ENCODE data around the gene RIGI.

RIGI gene

DNA sequence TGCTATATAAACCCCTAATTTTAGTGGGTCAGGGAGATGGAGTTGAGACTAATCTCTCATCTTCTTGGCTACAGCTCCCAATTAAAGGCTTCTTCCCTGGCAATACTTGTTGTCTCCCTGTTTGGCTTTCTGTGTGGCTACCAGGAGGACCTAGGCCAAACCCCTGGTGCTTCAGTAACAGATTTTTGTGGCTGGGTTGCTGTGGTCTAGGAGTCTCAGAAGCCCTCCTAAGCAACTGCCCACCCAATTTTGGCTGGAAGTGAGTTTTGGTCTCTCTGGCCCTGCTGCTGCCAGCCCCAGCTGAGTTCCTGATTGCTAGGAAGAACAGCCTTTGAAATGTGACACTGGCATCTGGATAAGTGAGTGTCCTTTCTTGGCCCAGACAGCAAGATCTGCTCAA lies 9.8 kb downstream of the RIGI start:
- H3K4me1 Mint-ChIP-seq = peaks cover 4% of the 10 kb centered on the region
- H3K9me3 Mint-ChIP-seq = peaks cover 17% of the 10 kb centered on the region
- H3K27ac Mint-ChIP-seq = no peak overlapping the region
- no peak for DNase-seq
- H3K36me3 Mint-ChIP-seq = peaks cover 36% of the 10 kb centered on the region
- CTCF ChIA-PET = interaction anchor here (0.6 kb wide), 1 partner anchor 10 kb away, joined by 3 read pairs; the partner anchor contains the start of gene RIGI
- no peak overlapping the region for H3K4me3 Mint-ChIP-seq
- H3K27me3 Mint-ChIP-seq = no peaks in the 10 kb centered on the region

DNA sequence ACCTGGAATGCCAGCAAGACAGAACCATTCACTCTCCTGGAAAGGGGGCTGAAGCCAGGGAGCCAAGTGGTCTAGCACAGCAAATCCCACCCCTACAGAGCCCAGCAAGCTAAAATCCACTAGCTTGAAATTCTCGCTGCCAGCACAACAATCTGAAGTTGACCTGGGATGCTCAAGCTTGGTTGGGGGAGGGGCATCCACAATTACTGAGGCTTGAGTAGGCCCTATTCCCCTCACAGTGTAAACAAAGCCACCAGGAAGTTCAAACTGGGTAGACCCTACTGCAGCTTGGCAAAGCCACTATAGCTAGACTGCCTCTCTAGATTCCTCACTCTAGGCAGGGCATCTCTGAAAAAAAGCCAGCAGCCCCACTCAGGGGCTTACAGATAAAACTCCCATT lies 17.3 kb downstream of the RIGI start:
- H3K4me1 Mint-ChIP-seq = peaks cover 6% of the 10 kb centered on the region
- H3K27ac Mint-ChIP-seq = no peak overlapping the region
- peaks cover 4% of the 10 kb centered on the region for H3K36me3 Mint-ChIP-seq
- no peak for DNase-seq
- H3K4me3 Mint-ChIP-seq = no peak overlapping the region
- no peaks in the 10 kb centered on the region for H3K27me3 Mint-ChIP-seq
- peaks cover 3% of the 10 kb centered on the region for H3K9me3 Mint-ChIP-seq
- CTCF ChIA-PET = interaction anchor here (1.2 kb wide), 1 partner anchor 131 kb away, joined by 3 read pairs; no protein-coding TSS in a partner anchor

GRCh38 chr9:32503008-32503407 lies 23.0 kb downstream of the RIGI start:
- Mint-ChIP-seq H3K4me3 (no peak overlapping the region), H3K9me3 (no peaks in the 10 kb centered on the region), H3K36me3 (peaks cover 24% of the 10 kb centered on the region), H3K27ac (no peak overlapping the region), H3K4me1 (no peaks in the 10 kb centered on the region), H3K27me3 (no peaks in the 10 kb centered on the region)
- CTCF ChIA-PET = no interaction called here
- no peak for DNase-seq

DNA sequence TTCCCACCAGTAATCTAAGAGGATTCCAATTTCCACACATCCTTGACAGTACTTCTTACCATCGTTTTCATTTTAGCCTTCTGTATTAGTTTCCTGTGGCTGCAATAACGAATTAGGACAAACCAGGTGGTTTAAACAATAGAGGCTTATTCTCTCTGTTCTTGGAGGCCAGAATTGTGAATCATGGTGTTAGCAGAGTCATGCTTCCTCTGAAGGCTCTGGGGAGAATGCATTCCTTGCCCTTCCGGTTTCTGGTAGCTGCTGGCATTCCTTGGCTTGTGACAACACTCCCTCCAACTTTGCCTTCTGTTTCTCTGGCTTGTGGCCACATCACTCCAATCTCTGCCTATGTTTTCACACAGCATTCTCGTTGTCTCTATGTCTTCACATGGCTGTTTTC lies 23.5 kb downstream of the RIGI start:
- no peak overlapping the region for H3K27ac Mint-ChIP-seq
- H3K9me3 Mint-ChIP-seq = no peaks in the 10 kb centered on the region
- no peaks in the 10 kb centered on the region for H3K27me3 Mint-ChIP-seq
- no peak for DNase-seq
- peaks cover 26% of the 10 kb centered on the region for H3K36me3 Mint-ChIP-seq
- CTCF ChIA-PET = no interaction called here
- H3K4me1 Mint-ChIP-seq = no peaks in the 10 kb centered on the region
- H3K4me3 Mint-ChIP-seq = no peak overlapping the region

DNA sequence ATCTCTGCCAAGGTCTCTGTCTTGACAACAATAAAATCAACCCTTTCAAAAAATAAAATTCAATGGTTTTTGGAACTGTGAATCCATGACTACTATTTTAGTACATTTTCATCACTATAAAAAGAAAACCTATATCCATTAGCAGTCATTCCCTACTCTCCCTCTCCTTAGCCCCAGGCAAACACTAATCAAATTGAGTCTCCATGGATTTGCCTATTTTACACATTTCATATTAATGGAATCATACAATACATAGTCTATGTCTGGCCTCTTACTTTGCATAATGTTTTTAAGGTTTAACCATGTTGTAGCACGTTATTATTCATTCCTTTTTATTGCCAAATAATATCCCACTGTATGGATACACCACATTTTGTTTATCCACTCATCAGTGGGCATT lies 24.1 kb downstream of the RIGI start:
- H3K27ac Mint-ChIP-seq = no peak overlapping the region
- DNase-seq = no peak
- H3K36me3 Mint-ChIP-seq = peaks cover 26% of the 10 kb centered on the region
- H3K4me3 Mint-ChIP-seq = no peak overlapping the region
- CTCF ChIA-PET = no interaction called here
- no peaks in the 10 kb centered on the region for H3K27me3 Mint-ChIP-seq
- H3K9me3 Mint-ChIP-seq = no peaks in the 10 kb centered on the region
- H3K4me1 Mint-ChIP-seq = no peaks in the 10 kb centered on the region

GRCh38 chr9:32500768-32501167 lies 25.2 kb downstream of the RIGI start:
- H3K9me3 Mint-ChIP-seq = no peaks in the 10 kb centered on the region
- no peaks in the 10 kb centered on the region for H3K4me1 Mint-ChIP-seq
- H3K4me3 Mint-ChIP-seq = no peak overlapping the region
- H3K27me3 Mint-ChIP-seq = no peaks in the 10 kb centered on the region
- no peak overlapping the region for H3K27ac Mint-ChIP-seq
- DNase-seq = no peak
- H3K36me3 Mint-ChIP-seq = peaks cover 34% of the 10 kb centered on the region
- CTCF ChIA-PET = no interaction called here

- Mint-ChIP-seq H3K36me3 (peaks cover 36% of the 10 kb centered on the region), H3K4me3 (no peak overlapping the region), H3K27me3 (no peaks in the 10 kb centered on the region), H3K27ac (no peak overlapping the region), H3K4me1 (no peaks in the 10 kb centered on the region), H3K9me3 (no peaks in the 10 kb centered on the region)
- DNase-seq = no peak
- CTCF ChIA-PET = no interaction called here
Observed at GRCh38 chr9:32497921-32498320, 28.1 kb downstream of the RIGI start.

DNA sequence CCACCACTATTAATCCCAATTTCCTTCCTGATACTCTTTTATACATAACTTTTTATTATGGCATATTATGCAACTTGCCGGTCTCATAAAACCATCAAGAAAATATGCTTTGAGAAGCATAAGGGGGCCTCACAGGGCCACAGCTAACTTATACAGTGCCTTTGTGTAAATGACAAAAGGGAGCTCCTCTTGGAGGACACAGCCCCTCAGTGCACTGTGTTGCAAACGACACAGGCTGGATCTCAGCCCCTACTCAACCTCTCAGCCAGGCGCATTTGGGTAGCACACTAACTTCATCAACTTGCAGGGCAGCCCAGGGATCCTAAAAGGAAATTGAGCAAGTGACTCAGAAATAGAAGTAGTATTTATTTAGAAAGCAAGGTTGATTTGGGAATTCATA lies 35.4 kb downstream of the RIGI start:
- Mint-ChIP-seq H3K36me3 (peaks cover 39% of the 10 kb centered on the region), H3K9me3 (no peaks in the 10 kb centered on the region), H3K27me3 (no peaks in the 10 kb centered on the region), H3K27ac (no peak overlapping the region), H3K4me1 (no peaks in the 10 kb centered on the region), H3K4me3 (no peak overlapping the region)
- no peak for DNase-seq
- CTCF ChIA-PET = interaction anchor here (1.1 kb wide), 1 partner anchor 81 kb away, joined by 3 read pairs; no protein-coding TSS in a partner anchor

DNA sequence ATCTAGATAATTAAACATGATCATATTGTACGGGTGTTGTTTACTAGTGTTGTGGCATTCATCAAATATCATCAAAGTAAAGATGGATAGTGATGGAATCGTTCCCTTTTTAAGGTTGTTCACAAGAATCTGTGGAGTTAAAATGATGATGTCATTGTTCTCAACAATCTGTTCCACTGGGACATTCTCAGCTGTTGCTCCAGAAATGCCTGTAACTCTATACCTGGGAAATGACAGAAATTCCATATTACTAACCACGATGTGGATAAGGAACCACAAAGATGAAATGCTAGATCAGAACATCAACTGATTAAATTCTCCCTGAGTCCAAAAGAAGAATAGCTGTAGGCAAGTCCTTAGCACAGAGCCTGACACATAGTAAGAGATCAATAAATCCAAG lies 38.0 kb downstream of the RIGI start:
- DNase-seq = no peak
- Mint-ChIP-seq H3K4me1 (no peaks in the 10 kb centered on the region), H3K9me3 (no peaks in the 10 kb centered on the region), H3K36me3 (peaks cover 50% of the 10 kb centered on the region), H3K27ac (no peak overlapping the region), H3K4me3 (no peak overlapping the region), H3K27me3 (no peaks in the 10 kb centered on the region)
- CTCF ChIA-PET = interaction anchor here (1.1 to 1.5 kb wide), 2 partner anchors 84 to 109 kb away, joined by 3 to 4 read pairs; no protein-coding TSS in a partner anchor

- H3K27ac Mint-ChIP-seq = no peak overlapping the region
- H3K36me3 Mint-ChIP-seq = peaks cover 47% of the 10 kb centered on the region
- no peaks in the 10 kb centered on the region for H3K27me3 Mint-ChIP-seq
- H3K9me3 Mint-ChIP-seq = no peaks in the 10 kb centered on the region
- H3K4me3 Mint-ChIP-seq = no peak overlapping the region
- CTCF ChIA-PET = interaction anchor here (0.6 kb wide), 1 partner anchor 493 kb away, joined by 3 read pairs; no protein-coding TSS in a partner anchor
- DNase-seq = no peak
- H3K4me1 Mint-ChIP-seq = no peaks in the 10 kb centered on the region
Observed at GRCh38 chr9:32486839-32487562, 39.0 kb downstream of the RIGI start.

GRCh38 chr9:32483343-32483742 lies 42.7 kb downstream of the RIGI start:
- H3K36me3 Mint-ChIP-seq = peaks cover 46% of the 10 kb centered on the region
- no peak overlapping the region for H3K27ac Mint-ChIP-seq
- H3K4me1 Mint-ChIP-seq = no peaks in the 10 kb centered on the region
- H3K9me3 Mint-ChIP-seq = no peaks in the 10 kb centered on the region
- no peak for DNase-seq
- CTCF ChIA-PET = interaction anchor here (0.6 to 1.2 kb wide), 2 partner anchors 43 to 98 kb away, joined by 3 read pairs; partner anchors contain the start of gene RIGI
- no peaks in the 10 kb centered on the region for H3K27me3 Mint-ChIP-seq
- H3K4me3 Mint-ChIP-seq = no peak overlapping the region
